WTC11 (cell line): ENCODE measurements around the gene TPRG1L. TPM values are rescaled to one million over a fixed set of nuclear protein-coding genes. Genes with fewer than 3 reads are reported as not detected.

Experiments used
- ATAC-seq: fragments of 200-7000 bp; cut with Tn5 transposase; 2 replicates; pipeline ENCODE4 v1.10.0; 2021; ENCODE audit warnings: mild to moderate bottlenecking, moderate library complexity
- CTCF ChIA-PET: fragments of 300-600 bp; sonication (Branson Sonifier 250); formaldehyde crosslinking; loops from one replicate; lab custom pipeline; 2021; ENCODE audit warnings: antibody characterized with exemption; lab: Charles Lee
- POLR2A ChIA-PET: fragments of 350-600 bp; sonication (Branson Sonifier 250); formaldehyde crosslinking; loops from one replicate; lab custom pipeline; 2021; ENCODE audit warnings: antibody characterized with exemption; lab: Charles Lee
- DNase-seq: peaks from one replicate; pipeline ENCODE4 v3.0.0; 2021; ENCODE audit warnings: low spot score
- H3K27ac Mint-ChIP-seq: 2 replicates; pipeline ENCODE4 v1.8.0; 2021; ENCODE audit warnings: mixed read lengths
- H3K27me3 Mint-ChIP-seq: 2 replicates; pipeline ENCODE4 v1.8.0; 2021; ENCODE audit warnings: low read depth, mild to moderate bottlenecking, moderate library complexity, mixed read lengths
- H3K36me3 Mint-ChIP-seq: 2 replicates; pipeline ENCODE4 v1.8.0; 2021; ENCODE audit warnings: mixed read lengths
- H3K4me1 Mint-ChIP-seq: 2 replicates; pipeline ENCODE4 v1.8.0; 2022; ENCODE audit warnings: mixed read lengths
- H3K4me3 Mint-ChIP-seq: 2 replicates; pipeline ENCODE4 v1.8.0; 2021; ENCODE audit warnings: mild to moderate bottlenecking, moderate library complexity, mixed read lengths
- H3K9me3 Mint-ChIP-seq: 2 replicates; pipeline ENCODE4 v1.8.0; 2021; ENCODE audit warnings: mixed read lengths
- CBFB ChIP-seq: sonication (generic); formaldehyde crosslinking; IDR thresholded peaks from 2 replicates; pipeline ENCODE4 v1.8.1; 2022; ENCODE audit warnings: mild to moderate bottlenecking, low read depth, missing genetic modification reagents
- CREB1 ChIP-seq: sonication (generic); formaldehyde crosslinking; IDR thresholded peaks from 2 replicates; pipeline ENCODE4 v1.8.0; 2023; ENCODE audit warnings: mild to moderate bottlenecking, missing genetic modification reagents
- HMGA2 ChIP-seq: fragments of 250-450 bp; sonication (Bioruptor Pico); IDR thresholded peaks from 2 replicates; pipeline ENCODE4 v1.4.0; 2021; ENCODE audit warnings: mild to moderate bottlenecking, moderate library complexity
- JAZF1 ChIP-seq: fragments of 250-450 bp; sonication (Bioruptor Pico); IDR thresholded peaks from 2 replicates; pipeline ENCODE4 v1.9.0; 2021; ENCODE audit warnings: moderate library complexity, mild to moderate bottlenecking, inconsistent platforms
- NFYB ChIP-seq: sonication (generic); formaldehyde crosslinking; conservative IDR thresholded peaks from 2 replicates; pipeline ENCODE4 v1.8.0; 2022; ENCODE audit warnings: low read depth, missing genetic modification reagents
- NR1H2 ChIP-seq: sonication (generic); formaldehyde crosslinking; IDR thresholded peaks from 2 replicates; pipeline ENCODE4 v1.9.0; 2021; ENCODE audit warnings: mild to moderate bottlenecking, moderate library complexity, missing genetic modification reagents
- NR3C1 ChIP-seq: sonication (generic); formaldehyde crosslinking; conservative IDR thresholded peaks from 2 replicates; pipeline ENCODE4 v1.8.1; 2023; ENCODE audit warnings: low read depth, mild to moderate bottlenecking, missing genetic modification reagents
- RELA ChIP-seq: sonication (generic); formaldehyde crosslinking; IDR thresholded peaks from 2 replicates; pipeline ENCODE4 v1.8.1; 2022; ENCODE audit warnings: missing genetic modification reagents, mild to moderate bottlenecking, borderline replicate concordance
- SMAD3 ChIP-seq: sonication (generic); formaldehyde crosslinking; IDR thresholded peaks from 2 replicates; pipeline ENCODE4 v1.8.0; 2022; ENCODE audit warnings: missing genetic modification reagents, mild to moderate bottlenecking, borderline replicate concordance
- TEAD1 ChIP-seq: sonication (generic); formaldehyde crosslinking; IDR thresholded peaks from 2 replicates; pipeline ENCODE4 v1.8.0; 2022; ENCODE audit warnings: mild to moderate bottlenecking, missing genetic modification reagents
- ZNF219 ChIP-seq: sonication (generic); formaldehyde crosslinking; IDR thresholded peaks from 2 replicates; pipeline ENCODE4 v1.8.0; 2023; ENCODE audit warnings: missing genetic modification reagents, mild to moderate bottlenecking, borderline replicate concordance
- total RNA-seq: library from RNA; stranded (reverse); gene quantifications from 3 replicates; pipeline ENCODE4 v1.2.3, GENCODE V29; 2021
- TF ChIP-seq, protein P1 (sequence below): sonication (generic); formaldehyde crosslinking; IDR thresholded peaks from 2 replicates; pipeline ENCODE4 v1.8.0; 2022; ENCODE audit warnings: missing genetic modification reagents
- TF ChIP-seq, protein P2 (sequence below): fragments of 250-450 bp; sonication (Bioruptor Pico); conservative IDR thresholded peaks from 2 replicates; pipeline ENCODE4 v1.9.0; 2021; ENCODE audit warnings: mild to moderate bottlenecking
- TF ChIP-seq, protein P3 (sequence below): sonication (generic); formaldehyde crosslinking; IDR thresholded peaks from 2 replicates; pipeline ENCODE4 v1.8.1; 2022; ENCODE audit warnings: low read depth, mild to moderate bottlenecking, moderate library complexity, missing genetic modification reagents, borderline replicate concordance
- TF ChIP-seq, protein P4 (sequence below): sonication (generic); formaldehyde crosslinking; conservative IDR thresholded peaks from 2 replicates; pipeline ENCODE4 v1.8.1; 2022; ENCODE audit warnings: mild to moderate bottlenecking, missing genetic modification reagents
- TF ChIP-seq, protein P5 (sequence below): sonication (generic); formaldehyde crosslinking; IDR thresholded peaks from 2 replicates; pipeline ENCODE4 v1.8.0; 2023; ENCODE audit warnings: missing genetic modification reagents, mild to moderate bottlenecking, borderline replicate concordance
- TF ChIP-seq, protein P6 (sequence below): sonication (generic); formaldehyde crosslinking; IDR thresholded peaks from 2 replicates; pipeline ENCODE4 v1.8.0; 2023; ENCODE audit warnings: missing genetic modification reagents

TPRG1L gene
- total RNA-seq, 1 experiment from 2014 or later, result 20.9 TPM

DNA sequence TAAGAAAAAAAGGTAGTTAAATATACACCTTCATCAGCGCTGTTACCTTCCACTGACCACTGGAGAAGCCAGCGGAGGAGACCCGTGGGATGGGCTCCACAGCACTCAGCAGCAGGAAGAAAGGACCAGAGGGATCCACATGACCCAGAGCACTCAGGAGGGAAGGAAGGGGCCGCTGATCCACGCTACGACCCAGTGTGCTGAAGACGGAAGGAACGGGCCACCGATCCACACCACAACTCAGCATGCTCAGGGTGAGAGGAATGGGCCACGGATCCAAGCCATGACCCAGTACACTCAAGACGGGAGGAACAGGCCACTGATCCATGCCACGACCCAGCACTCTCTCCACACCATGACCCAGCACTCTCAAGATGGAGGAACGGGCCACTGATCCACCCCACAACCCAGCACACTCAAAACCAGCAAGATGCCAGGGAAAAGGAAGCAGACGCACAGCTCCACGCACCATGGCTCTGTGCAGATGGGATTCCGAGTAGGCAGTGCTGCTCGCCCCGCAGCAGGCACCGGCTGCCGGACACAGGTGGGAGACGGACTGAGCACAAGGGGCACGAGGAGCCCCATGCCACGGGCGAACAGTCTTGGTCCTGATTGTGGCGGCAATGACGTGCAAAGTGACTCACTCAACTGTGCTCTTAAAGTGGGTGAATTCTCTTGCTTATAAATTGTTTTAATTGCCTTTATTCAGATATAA lies 16.4 kb downstream of the TPRG1L start (continued):
- TF ChIP-seq, protein P1, sequence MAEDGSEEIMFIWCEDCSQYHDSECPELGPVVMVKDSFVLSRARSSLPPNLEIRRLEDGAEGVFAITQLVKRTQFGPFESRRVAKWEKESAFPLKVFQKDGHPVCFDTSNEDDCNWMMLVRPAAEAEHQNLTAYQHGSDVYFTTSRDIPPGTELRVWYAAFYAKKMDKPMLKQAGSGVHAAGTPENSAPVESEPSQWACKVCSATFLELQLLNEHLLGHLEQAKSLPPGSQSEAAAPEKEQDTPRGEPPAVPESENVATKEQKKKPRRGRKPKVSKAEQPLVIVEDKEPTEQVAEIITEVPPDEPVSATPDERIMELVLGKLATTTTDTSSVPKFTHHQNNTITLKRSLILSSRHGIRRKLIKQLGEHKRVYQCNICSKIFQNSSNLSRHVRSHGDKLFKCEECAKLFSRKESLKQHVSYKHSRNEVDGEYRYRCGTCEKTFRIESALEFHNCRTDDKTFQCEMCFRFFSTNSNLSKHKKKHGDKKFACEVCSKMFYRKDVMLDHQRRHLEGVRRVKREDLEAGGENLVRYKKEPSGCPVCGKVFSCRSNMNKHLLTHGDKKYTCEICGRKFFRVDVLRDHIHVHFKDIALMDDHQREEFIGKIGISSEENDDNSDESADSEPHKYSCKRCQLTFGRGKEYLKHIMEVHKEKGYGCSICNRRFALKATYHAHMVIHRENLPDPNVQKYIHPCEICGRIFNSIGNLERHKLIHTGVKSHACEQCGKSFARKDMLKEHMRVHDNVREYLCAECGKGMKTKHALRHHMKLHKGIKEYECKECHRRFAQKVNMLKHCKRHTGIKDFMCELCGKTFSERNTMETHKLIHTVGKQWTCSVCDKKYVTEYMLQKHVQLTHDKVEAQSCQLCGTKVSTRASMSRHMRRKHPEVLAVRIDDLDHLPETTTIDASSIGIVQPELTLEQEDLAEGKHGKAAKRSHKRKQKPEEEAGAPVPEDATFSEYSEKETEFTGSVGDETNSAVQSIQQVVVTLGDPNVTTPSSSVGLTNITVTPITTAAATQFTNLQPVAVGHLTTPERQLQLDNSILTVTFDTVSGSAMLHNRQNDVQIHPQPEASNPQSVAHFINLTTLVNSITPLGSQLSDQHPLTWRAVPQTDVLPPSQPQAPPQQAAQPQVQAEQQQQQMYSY, result no peak
- TF ChIP-seq SMAD3 (no peak), RELA (CRISPR knock-in tag) (no peak), CREB1 (CRISPR knock-in tag) (no peak), CBFB (no peak), NR1H2 (CRISPR knock-in tag) (no peak), ZNF219 (CRISPR knock-in tag) (no peak), NR3C1 (CRISPR knock-in tag) (no peak)
- TF ChIP-seq, protein P2, sequence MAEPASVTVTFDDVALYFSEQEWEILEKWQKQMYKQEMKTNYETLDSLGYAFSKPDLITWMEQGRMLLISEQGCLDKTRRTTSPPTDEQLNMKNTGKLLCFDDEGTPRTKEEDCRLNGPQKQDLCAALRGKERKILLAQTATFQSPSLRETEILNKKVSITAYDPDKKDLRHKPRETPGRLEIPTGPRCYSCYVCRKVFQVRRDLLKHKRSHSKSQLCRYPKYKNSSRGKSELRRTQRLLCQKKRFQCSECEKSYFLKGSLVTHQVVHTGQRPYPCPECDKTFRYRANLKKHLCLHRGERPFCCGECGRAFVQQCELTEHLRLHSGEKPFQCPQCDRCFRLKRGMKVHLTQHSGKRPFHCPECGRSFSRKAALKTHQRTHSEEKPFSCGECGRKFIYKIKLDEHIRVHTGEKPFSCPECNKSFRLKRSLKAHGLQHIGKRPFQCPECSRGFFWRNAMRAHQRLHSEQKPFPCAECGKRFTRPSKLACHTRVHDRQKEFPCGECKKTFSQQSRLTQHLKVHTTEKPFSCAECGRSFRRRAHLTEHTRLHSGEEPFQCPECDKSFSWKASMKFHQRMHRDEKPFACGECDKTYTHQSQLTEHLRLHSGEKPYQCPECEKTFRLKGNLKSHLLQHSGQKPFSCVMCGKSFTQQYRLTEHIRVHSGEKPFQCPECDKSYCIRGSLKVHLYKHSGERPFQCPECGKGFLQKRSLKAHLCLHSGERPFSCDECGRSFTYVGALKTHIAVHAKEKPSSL (CRISPR knock-in tag), result no peak
- TF ChIP-seq, protein P3, sequence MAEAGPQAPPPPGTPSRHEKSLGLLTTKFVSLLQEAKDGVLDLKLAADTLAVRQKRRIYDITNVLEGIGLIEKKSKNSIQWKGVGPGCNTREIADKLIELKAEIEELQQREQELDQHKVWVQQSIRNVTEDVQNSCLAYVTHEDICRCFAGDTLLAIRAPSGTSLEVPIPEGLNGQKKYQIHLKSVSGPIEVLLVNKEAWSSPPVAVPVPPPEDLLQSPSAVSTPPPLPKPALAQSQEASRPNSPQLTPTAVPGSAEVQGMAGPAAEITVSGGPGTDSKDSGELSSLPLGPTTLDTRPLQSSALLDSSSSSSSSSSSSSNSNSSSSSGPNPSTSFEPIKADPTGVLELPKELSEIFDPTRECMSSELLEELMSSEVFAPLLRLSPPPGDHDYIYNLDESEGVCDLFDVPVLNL (CRISPR knock-in tag), result no peak

DNA sequence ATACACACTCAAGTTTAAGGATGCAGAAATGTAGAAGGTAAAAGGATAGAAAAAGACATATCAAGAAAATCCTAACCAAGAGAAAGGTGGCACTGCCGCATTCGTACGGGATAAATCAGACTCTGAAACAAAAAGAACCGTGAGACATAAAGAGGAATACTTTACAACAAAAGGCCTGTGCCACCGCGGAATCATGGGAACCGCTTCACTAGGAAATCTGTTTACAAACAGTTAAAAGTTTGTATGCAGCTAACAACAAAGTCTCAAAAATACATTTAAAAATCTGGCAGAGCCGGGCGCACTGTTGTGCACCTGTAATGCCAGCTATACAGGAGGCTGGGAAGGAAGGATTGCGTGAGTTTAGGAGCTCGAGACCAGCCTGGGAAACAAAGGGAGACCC lies 17.0 kb downstream of the TPRG1L start:
- Mint-ChIP-seq H3K4me1 (no peaks in the 10 kb centered on the region), H3K36me3 (peaks cover 23% of the 10 kb centered on the region), H3K4me3 (no peak overlapping the region), H3K9me3 (no peaks in the 10 kb centered on the region), H3K27me3 (no peaks in the 10 kb centered on the region), H3K27ac (no peak overlapping the region)
- ChIA-PET CTCF (interaction anchor here (0.6 to 1.6 kb wide), 3 partner anchors 29 to 189 kb away, joined by 4 to 6 read pairs (median 4); no protein-coding TSS in a partner anchor), POLR2A (no interaction called here)
- TF ChIP-seq, protein P4, sequence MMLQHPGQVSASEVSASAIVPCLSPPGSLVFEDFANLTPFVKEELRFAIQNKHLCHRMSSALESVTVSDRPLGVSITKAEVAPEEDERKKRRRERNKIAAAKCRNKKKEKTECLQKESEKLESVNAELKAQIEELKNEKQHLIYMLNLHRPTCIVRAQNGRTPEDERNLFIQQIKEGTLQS, result no peak
- TF ChIP-seq JAZF1 (CRISPR knock-in tag) (no peak), HMGA2 (CRISPR knock-in tag) (no peak), NFYB (CRISPR knock-in tag) (no peak), TEAD1 (no peak)
- TF ChIP-seq, protein P5, sequence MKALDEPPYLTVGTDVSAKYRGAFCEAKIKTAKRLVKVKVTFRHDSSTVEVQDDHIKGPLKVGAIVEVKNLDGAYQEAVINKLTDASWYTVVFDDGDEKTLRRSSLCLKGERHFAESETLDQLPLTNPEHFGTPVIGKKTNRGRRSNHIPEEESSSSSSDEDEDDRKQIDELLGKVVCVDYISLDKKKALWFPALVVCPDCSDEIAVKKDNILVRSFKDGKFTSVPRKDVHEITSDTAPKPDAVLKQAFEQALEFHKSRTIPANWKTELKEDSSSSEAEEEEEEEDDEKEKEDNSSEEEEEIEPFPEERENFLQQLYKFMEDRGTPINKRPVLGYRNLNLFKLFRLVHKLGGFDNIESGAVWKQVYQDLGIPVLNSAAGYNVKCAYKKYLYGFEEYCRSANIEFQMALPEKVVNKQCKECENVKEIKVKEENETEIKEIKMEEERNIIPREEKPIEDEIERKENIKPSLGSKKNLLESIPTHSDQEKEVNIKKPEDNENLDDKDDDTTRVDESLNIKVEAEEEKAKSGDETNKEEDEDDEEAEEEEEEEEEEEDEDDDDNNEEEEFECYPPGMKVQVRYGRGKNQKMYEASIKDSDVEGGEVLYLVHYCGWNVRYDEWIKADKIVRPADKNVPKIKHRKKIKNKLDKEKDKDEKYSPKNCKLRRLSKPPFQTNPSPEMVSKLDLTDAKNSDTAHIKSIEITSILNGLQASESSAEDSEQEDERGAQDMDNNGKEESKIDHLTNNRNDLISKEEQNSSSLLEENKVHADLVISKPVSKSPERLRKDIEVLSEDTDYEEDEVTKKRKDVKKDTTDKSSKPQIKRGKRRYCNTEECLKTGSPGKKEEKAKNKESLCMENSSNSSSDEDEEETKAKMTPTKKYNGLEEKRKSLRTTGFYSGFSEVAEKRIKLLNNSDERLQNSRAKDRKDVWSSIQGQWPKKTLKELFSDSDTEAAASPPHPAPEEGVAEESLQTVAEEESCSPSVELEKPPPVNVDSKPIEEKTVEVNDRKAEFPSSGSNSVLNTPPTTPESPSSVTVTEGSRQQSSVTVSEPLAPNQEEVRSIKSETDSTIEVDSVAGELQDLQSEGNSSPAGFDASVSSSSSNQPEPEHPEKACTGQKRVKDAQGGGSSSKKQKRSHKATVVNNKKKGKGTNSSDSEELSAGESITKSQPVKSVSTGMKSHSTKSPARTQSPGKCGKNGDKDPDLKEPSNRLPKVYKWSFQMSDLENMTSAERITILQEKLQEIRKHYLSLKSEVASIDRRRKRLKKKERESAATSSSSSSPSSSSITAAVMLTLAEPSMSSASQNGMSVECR (CRISPR knock-in tag), result no peak
- TF ChIP-seq, protein P6, sequence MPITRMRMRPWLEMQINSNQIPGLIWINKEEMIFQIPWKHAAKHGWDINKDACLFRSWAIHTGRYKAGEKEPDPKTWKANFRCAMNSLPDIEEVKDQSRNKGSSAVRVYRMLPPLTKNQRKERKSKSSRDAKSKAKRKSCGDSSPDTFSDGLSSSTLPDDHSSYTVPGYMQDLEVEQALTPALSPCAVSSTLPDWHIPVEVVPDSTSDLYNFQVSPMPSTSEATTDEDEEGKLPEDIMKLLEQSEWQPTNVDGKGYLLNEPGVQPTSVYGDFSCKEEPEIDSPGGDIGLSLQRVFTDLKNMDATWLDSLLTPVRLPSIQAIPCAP, result no peak
- ATAC-seq (no peak), DNase-seq (peak; percentile 6)
